Keratinocyte (primary cell): ENCODE results near the gene RRP9.

Experiments
- CTCF ChIP-seq, 3 experiments: IDR thresholded peaks in 1 of 3; conservative IDR thresholded peaks in 1 of 3; optimal IDR thresholded peaks in 1 of 3; 2 replicates in 2 of 3; 3 replicates in 1 of 3; pipeline versions ENCODE3 to v1.5.1; 2011; ENCODE audit warnings: low read length in 3 of 3, mild to moderate bottlenecking in 3 of 3, moderate library complexity in 2 of 3, control low read depth in 1 of 3, inconsistent platforms in 1 of 3; ENCODE audit not compliant: insufficient read depth in 2 of 3; ENCODE audit errors: extremely low read depth in 1 of 3
- EZH2 ChIP-seq: IDR thresholded peaks from one replicate; pipeline ENCODE4 v1.6.1; 2012; ENCODE audit warnings: inconsistent platforms, mild to moderate bottlenecking, low read length, moderate library complexity

DNA sequence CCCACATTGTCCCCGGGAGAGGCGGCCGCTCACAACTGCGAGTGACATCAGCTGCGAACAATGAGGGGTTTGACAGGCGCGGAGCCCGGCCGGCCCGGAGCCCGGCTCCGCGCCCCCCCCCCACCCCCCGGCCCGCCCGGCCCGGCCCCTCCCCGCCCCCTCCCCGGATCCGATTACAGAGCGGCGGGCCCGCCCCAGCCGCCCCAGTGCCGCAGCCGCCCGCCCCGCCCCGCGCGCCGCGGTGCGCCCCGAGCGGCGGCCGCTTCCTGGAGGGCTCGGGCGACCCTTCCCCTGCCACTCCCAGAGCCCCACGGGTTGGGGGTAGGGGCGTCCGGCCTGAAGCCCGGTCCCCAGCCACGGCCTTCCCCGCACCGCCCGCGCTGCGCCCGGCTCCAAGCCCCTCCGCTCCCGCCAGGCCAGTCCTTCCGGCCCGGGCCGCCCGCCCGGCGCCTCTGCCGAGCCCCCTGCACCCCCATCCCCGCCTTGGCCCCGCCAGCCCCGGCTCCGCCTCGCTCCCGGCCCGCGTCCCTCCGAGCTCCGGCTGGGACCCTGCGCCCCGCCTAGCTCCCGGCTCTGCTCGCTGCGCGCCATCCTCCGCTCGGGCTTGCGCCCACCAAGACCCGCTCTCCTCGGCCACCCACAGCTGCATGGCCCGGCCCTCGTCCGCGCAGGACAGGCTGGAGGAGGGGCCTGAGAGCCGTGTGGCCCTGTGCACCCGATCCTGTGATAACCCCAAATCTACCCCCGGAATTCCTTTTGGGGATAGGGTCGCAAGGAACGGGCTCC, 25.9 kb upstream of the RRP9 start, which contains the start of gene PCBP4:
- TF ChIP-seq CTCF (optimal IDR thresholded peaks at IDR 0.05 in 1 of 3, IDR thresholded peaks at IDR 0.05 in 1 of 3, conservative IDR thresholded peaks at IDR 0.05 in 1 of 3; ENCODE audit: extremely low read depth in 1 of 3, insufficient read depth in 2 of 3, low read length in 3 of 3), result no peak
- TF ChIP-seq EZH2, result no peak
